Hepatocyte (in vitro differentiated cells): ENCODE data around the gene SHC3. TPM values are rescaled to one million over a fixed set of nuclear protein-coding genes. Genes with fewer than 3 reads are reported as not detected.
A peak's percentile ranks its signal among the peaks of the same experiment; 100 is the strongest.

Experiments used
- DNase-seq: peaks from one replicate; pipeline ENCODE4 v3.0.0-alpha.2; 2016; ENCODE audit warnings: low spot score
- H2AFZ ChIP-seq: fragments of 200-600 bp; sonication (generic); 2 replicates; pipeline ENCODE4 v1.6.0; 2016; ENCODE audit warnings: antibody characterized with exemption, mild to moderate bottlenecking
- H3K27ac ChIP-seq: fragments of 200-600 bp; sonication (generic); 2 replicates; pipeline ENCODE4 v1.5.1; 2016; ENCODE audit warnings: mild to moderate bottlenecking
- H3K27me3 ChIP-seq: fragments of 200-600 bp; sonication (generic); 2 replicates; pipeline ENCODE4 v1.6.1; 2016
- H3K36me3 ChIP-seq: fragments of 200-600 bp; sonication (generic); replicated peaks from 2 replicates; pipeline ENCODE4 v1.5.1; 2016; ENCODE audit warnings: low read depth; ENCODE audit not compliant: insufficient read depth
- H3K4me1 ChIP-seq: fragments of 200-600 bp; sonication (generic); 2 replicates; pipeline ENCODE4 v1.5.1; 2016; ENCODE audit warnings: mild to moderate bottlenecking, moderate library complexity; ENCODE audit not compliant: insufficient read depth
- H3K4me2 ChIP-seq: fragments of 200-600 bp; sonication (generic); 2 replicates; pipeline ENCODE4 v1.6.0; 2016
- H3K4me3 ChIP-seq: fragments of 200-600 bp; sonication (generic); 2 replicates; pipeline ENCODE4 v1.5.1; 2016; ENCODE audit warnings: mild to moderate bottlenecking
- H3K79me2 ChIP-seq: fragments of 200-600 bp; sonication (generic); 2 replicates; pipeline ENCODE4 v1.6.0; 2017; ENCODE audit warnings: mild to moderate bottlenecking
- H3K9me2 ChIP-seq: fragments of 200-600 bp; sonication (generic); replicated peaks from 2 replicates; pipeline ENCODE4 v1.6.0; 2017; ENCODE audit warnings: mild to moderate bottlenecking; ENCODE audit not compliant: insufficient read depth
- H3K9me3 ChIP-seq: fragments of 200-600 bp; sonication (generic); 2 replicates; pipeline ENCODE4 v1.5.1; 2016; ENCODE audit warnings: low read depth, mild to moderate bottlenecking
- H4K20me1 ChIP-seq: fragments of 200-600 bp; sonication (generic); 2 replicates; pipeline ENCODE4 v1.6.0; 2016; ENCODE audit warnings: mild to moderate bottlenecking; ENCODE audit not compliant: insufficient read depth, poor library complexity, severe bottlenecking
- CTCF ChIP-seq: fragments of 200-600 bp; sonication (generic); IDR thresholded peaks from 2 replicates; pipeline ENCODE4 v1.5.1; 2016; ENCODE audit warnings: antibody characterized with exemption, mild to moderate bottlenecking; ENCODE audit not compliant: poor library complexity
- EZH2 ChIP-seq: fragments of 200-600 bp; sonication (generic); IDR thresholded peaks from 2 replicates; pipeline ENCODE4 v1.6.1; 2016; ENCODE audit warnings: antibody characterized with exemption, mild to moderate bottlenecking, borderline replicate concordance
- EZH2phosphoT487 ChIP-seq: fragments of 200-600 bp; sonication (generic); IDR thresholded peaks from one replicate; pipeline ENCODE4 v1.6.1; 2018; ENCODE audit warnings: antibody characterized with exemption, mild to moderate bottlenecking, low read depth, moderate library complexity; ENCODE audit not compliant: unreplicated experiment, severe bottlenecking
- WGBS: methylation state at CpG from one replicate; pipeline ENCODE4 v1.1.6; 2016; ENCODE audit warnings: low lambda C conversion rate; ENCODE audit errors: missing lambda C conversion rate; 5-methylcytosine and 5-hydroxymethylcytosine counted together
- polyA plus RNA-seq: library from polyadenylated mRNA; unstranded; fragments of >200 nt; fragmentation: Nextera tagmentation; extraction: Ambion mirVana; gene quantifications from 2 replicates; pipeline ENCODE4 v1.2.1, GENCODE V29; 2016
- total RNA-seq: library from RNA; depleted of rRNA; stranded (reverse); fragments of >200 nt; gene quantifications from 2 replicates; pipeline ENCODE4 v1.2.3, GENCODE V29; 2014

Gene SHC3
- total RNA-seq, result 1.4 and 1.8 TPM in 2 replicates
- polyA plus RNA-seq, result 1.4 and 1.5 TPM in 2 replicates

GRCh38 chr9:89177944-89178829, at the start of gene SHC3:
Gene SHC3 (minus strand): TSS chr9:89178818. CDS start chr9:89178460, 358 bp downstream.
- Histone ChIP-seq H3K9me2 (no peaks in the 10 kb centered on the region), H4K20me1 (no peaks in the 10 kb centered on the region), H3K4me3 (peak within 1 kb of the TSS; percentile 14), H3K4me2 (peak within 1 kb of the TSS; percentile 83), H3K79me2 (no peaks in the 10 kb centered on the region), H3K27ac (peak within 1 kb of the TSS; percentile 80), H3K27me3 (peaks cover 36% of the 10 kb centered on the region), H2AFZ (peak within 1 kb of the TSS; percentile 44), H3K4me1 (peaks cover 23% of the 10 kb centered on the region), H3K9me3 (no peaks in the 10 kb centered on the region), H3K36me3 (no peaks in the 10 kb centered on the region)
- DNase-seq, result peak; percentile 23
- peak; percentile 78 for TF ChIP-seq EZH2
- peak; percentile 69 for TF ChIP-seq EZH2phosphoT487
- TF ChIP-seq CTCF, result no peak
- WGBS, result 2% methylated on average over 72 of the region's 96 CpGs

GRCh38 chr9:89225991-89226471, 47.4 kb upstream of the SHC3 start:
- H3K4me1 ChIP-seq, result peaks cover 3% of the 10 kb centered on the region
- no peak overlapping the region for H3K4me2 ChIP-seq
- DNase-seq, result peak; percentile 43
- no peaks in the 10 kb centered on the region for H3K27me3 ChIP-seq
- H3K27ac ChIP-seq, result no peak overlapping the region
- H3K4me3 ChIP-seq, result no peak overlapping the region
- no peak for TF ChIP-seq EZH2
- no peak for TF ChIP-seq EZH2phosphoT487
- H4K20me1 ChIP-seq, result no peaks in the 10 kb centered on the region
- no peaks in the 10 kb centered on the region for H3K9me2 ChIP-seq
- H2AFZ ChIP-seq, result no peak overlapping the region
- no peaks in the 10 kb centered on the region for H3K36me3 ChIP-seq
- no peaks in the 10 kb centered on the region for H3K9me3 ChIP-seq
- H3K79me2 ChIP-seq, result no peaks in the 10 kb centered on the region
- 67% methylated on average over 5 of the region's 5 CpGs for WGBS

GRCh38 chr9:89225587-89225986, 47.0 kb upstream of the SHC3 start:
- H2AFZ ChIP-seq, result no peak overlapping the region
- WGBS, result 84% methylated on average over 5 of the region's 5 CpGs

More at GRCh38 chr9:89225587-89225986, 47.0 kb upstream of the SHC3 start:
- Histone ChIP-seq H3K9me3 (no peaks in the 10 kb centered on the region), H3K79me2 (no peaks in the 10 kb centered on the region), H3K27ac (no peak overlapping the region), H3K4me1 (peaks cover 3% of the 10 kb centered on the region), H3K27me3 (no peaks in the 10 kb centered on the region), H3K9me2 (no peaks in the 10 kb centered on the region), H4K20me1 (no peaks in the 10 kb centered on the region), H3K4me2 (no peak overlapping the region), H3K36me3 (no peaks in the 10 kb centered on the region), H3K4me3 (no peak overlapping the region)
- no peak for DNase-seq
- TF ChIP-seq CTCF (no peak), EZH2phosphoT487 (no peak), EZH2 (no peak)
